Measurements from ENCODE around the gene IGLL1.

Gene IGLL1

DNA sequence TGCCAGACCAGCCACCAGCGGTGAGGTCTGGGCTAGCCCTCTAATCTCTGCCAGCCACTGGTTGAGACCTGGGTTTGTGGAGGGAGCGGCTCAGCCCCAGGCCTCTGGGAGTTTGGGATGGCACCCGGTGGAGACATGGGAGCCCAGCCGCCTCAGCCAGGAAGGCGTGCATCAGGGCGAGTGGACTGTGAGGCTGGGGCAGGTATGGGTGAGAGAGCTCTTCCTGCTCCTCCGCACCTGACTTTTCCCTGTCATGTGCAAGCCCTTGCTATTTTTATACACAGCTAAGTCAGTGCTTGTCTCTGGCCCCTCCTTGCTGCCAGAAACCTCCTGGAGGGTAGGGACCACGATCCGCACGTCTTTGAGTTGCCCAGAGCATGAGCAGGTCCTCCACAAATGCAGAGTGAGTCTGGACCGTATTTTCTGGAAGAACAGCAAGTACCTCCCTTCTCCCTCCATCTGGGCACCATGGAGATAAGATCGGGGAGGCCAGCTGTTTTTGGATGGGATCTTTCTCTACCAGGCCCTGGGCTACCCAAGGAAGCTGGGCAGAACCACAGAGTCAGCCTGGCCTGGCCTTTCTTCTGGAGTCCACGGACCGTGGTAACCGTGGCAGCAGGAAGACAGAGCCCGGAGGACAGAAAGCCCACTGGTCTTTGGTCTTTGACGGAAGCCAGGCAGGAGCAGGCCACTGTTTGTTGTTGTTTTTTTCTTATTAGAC lies 53.3 kb downstream of the IGLL1 start:
- DNase-seq: no peak

DNA sequence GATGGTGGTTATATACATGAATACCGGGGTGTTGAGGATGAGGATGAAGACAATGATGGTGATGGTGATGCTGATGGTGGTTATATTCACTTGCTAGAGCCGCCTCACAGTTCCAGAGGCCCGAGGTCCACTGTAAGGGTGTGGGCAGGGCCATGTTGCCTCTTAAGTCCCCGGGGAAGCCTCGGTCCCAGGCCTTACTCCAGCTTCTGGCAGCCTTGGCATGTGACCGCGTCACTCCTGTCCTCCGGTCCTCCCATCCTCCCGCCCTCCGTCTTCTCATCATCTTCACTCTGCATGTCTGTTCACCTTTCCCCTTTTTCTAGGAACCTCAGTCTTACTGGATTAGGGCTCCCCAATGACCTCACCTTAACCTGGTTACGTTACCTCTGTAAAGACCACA lies 54.6 kb downstream of the IGLL1 start:
- DNase-seq: no peak

DNA sequence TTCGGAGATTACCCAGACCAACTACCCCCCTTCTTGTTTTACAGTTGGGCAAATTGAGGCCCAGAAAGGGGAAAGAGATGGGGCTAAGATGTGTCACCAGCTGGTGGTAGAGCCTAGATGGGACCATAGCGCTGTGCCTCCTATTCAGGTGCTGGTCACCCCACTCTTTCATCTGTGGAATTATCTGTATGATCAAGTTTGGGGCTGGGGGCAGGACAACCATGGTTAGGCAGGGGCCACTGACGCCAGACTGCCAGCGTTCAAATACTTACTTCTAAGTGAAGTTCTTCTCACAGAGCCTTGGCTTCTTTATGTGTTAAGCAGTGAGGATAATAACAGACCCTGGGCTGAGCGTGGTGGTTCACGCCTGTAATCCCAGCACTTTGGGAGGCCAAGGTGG lies 55.9 kb downstream of the IGLL1 start:
- DNase-seq: no peak

DNA sequence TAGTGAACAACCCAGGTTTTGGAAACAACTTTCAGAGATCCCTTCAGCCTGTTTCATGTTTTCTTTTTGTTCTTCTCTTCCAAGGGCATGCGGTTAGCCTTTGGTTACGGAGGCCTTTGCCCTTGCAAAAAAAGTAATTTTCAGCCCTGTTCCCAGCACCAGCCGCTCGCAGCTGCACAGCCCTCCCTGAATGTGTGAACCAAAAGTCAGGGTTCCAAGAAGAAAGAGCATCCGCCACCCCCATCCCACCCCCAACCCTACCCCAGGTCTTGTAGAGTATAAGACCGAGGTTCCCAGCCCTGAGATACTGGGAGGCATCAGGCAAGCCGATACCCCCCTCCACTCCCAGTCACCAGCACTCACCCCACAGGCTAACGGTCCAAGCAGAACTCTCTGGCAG lies 56.4 kb downstream of the IGLL1 start:
- no peak for DNase-seq
